Skeletal muscle tissue (tissue), 4 donors: ENCODE data around the gene TUBB8. TPM values are rescaled to one million over a fixed set of nuclear protein-coding genes. Genes with fewer than 3 reads are reported as not detected.
"Not testable (repeated sequence)": the region's sequence is repeated elsewhere in the genome, so short reads cannot be mapped to it uniquely, and the experiment has no call there.

Experiments
- H3K27ac ChIP-seq: one replicate; pipeline ENCODE4 v1.7.0; 2013; ENCODE audit warnings: mild to moderate bottlenecking, low read depth, low read length, inconsistent platforms
- H3K27me3 ChIP-seq, 3 donors: one replicate each; pipeline ENCODE4 v1.7.0; 2013; ENCODE audit warnings: low read length in 3 of 3; ENCODE audit not compliant: control insufficient read depth in 3 of 3, insufficient read depth in 3 of 3
- H3K36me3 ChIP-seq, 3 donors: one replicate each; pipeline ENCODE4 v1.7.0; 2013; ENCODE audit warnings: low read length in 3 of 3; ENCODE audit not compliant: control insufficient read depth in 3 of 3, insufficient read depth in 3 of 3
- H3K4me1 ChIP-seq, 3 donors: one replicate each; pipeline ENCODE4 v1.7.0; 2013; ENCODE audit warnings: low read length in 3 of 3, mild to moderate bottlenecking in 3 of 3; ENCODE audit not compliant: control insufficient read depth in 3 of 3, insufficient read depth in 3 of 3
- H3K4me3 ChIP-seq, 3 donors: one replicate each; pipeline ENCODE4 v1.7.0; 2013; ENCODE audit warnings: low read length in 3 of 3
- H3K9ac ChIP-seq, 3 donors: one replicate each; pipeline ENCODE4 v1.7.0; 2013; ENCODE audit warnings: low read length in 3 of 3, mild to moderate bottlenecking in 3 of 3, moderate library complexity in 2 of 3, low read depth in 1 of 3
- H3K9me3 ChIP-seq, 3 donors: one replicate each; pipeline ENCODE4 v1.7.0; 2013; ENCODE audit warnings: low read length in 3 of 3; ENCODE audit not compliant: control insufficient read depth in 3 of 3
- total RNA-seq: library from RNA; depleted of rRNA; stranded (reverse); fragments of >200 nt; gene quantifications from one replicate; pipeline ENCODE4 v1.2.3, GENCODE V29; 2014
- donor health status: Osteomylitis.

Gene TUBB8
- total RNA-seq, 1 donor from 2014 or later = not detected

DNA sequence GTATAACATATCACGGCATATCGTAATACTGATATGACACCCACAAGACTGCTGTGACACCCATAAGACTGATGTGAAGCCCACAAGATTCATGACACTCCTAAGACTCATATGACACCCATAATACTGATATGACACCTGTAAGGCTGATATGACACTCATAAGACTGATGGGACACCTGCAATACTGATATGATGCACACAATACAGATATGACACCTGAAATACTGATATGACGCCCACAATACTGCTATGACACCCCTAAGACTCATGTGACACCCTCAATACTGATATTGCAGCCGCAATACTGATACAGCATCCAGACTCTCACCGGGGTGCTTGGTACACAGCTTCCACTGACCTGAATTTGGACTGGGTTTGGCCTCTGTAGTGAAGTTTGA lies 19.1 kb upstream of the TUBB8 start:
- H3K9ac ChIP-seq, H3K4me3 ChIP-seq, H3K36me3 ChIP-seq, H3K9me3 ChIP-seq, H3K27ac ChIP-seq, H3K4me1 ChIP-seq, H3K27me3 ChIP-seq: not testable (repeated sequence)

DNA sequence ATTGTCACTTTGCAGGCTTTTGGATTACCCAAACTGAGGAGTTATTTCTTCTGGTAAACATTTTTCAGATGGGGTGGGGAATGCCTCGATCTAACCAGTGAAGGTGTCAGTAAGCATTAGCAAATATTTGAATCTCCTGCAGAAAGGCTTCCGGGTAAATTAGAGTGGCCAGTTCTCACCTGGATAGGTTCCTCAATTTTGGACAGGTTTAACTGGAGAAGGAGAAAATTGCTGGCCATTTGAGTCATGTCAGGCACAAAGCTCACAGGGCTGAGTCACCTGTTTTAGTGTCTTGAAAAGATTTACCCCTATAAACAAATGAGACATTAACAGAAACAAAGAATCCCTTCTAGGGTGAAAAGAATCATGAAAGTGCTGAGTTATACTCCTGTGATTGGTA lies 830 bp upstream of the TUBB8 start:
- not testable (repeated sequence) for H3K4me1 ChIP-seq, H3K9me3 ChIP-seq, H3K4me3 ChIP-seq, H3K36me3 ChIP-seq, H3K27ac ChIP-seq, H3K9ac ChIP-seq, H3K27me3 ChIP-seq

DNA sequence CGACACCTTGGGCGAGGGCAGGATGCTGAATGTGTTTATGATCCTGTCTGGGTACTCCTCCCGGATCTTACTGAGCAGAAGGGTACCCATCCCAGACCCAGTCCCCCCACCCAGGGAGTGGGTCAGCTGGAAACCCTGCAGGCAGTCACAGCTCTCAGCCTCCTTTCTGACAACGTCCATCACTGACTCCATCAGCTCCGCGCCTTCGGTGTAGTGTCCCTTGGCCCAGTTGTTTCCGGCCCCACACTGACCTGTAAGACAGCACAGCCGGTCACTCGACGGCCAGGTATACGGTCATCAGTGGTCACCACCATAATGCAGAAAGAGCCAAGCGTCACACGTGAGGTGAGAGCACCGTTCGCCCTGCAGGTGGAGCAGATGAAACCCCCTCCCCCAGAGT lies 1.2 kb downstream of the TUBB8 start:
- H3K27me3 ChIP-seq, H3K27ac ChIP-seq, H3K36me3 ChIP-seq, H3K4me1 ChIP-seq, H3K9me3 ChIP-seq, H3K9ac ChIP-seq, H3K4me3 ChIP-seq: not testable (repeated sequence)

DNA sequence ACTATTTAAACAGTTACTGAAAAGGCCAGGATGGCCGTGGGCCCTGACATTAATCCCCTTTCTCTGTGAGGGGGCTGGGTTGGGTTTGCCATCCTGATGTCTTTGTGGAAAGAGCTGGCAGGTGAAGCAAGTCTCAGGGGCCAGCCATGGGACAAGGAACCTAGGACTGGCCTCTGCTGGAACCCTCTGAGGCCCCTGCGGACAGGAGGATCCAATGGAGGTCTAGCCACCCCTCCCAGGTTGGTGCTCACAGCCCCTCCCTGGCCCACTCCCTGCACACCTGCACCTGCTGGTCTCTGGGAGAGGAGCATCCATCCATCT lies 35.8 kb downstream of the TUBB8 start:
- H3K27ac ChIP-seq, H3K36me3 ChIP-seq, H3K4me3 ChIP-seq, H3K9ac ChIP-seq, H3K4me1 ChIP-seq, H3K27me3 ChIP-seq, H3K9me3 ChIP-seq: not testable (repeated sequence)

DNA sequence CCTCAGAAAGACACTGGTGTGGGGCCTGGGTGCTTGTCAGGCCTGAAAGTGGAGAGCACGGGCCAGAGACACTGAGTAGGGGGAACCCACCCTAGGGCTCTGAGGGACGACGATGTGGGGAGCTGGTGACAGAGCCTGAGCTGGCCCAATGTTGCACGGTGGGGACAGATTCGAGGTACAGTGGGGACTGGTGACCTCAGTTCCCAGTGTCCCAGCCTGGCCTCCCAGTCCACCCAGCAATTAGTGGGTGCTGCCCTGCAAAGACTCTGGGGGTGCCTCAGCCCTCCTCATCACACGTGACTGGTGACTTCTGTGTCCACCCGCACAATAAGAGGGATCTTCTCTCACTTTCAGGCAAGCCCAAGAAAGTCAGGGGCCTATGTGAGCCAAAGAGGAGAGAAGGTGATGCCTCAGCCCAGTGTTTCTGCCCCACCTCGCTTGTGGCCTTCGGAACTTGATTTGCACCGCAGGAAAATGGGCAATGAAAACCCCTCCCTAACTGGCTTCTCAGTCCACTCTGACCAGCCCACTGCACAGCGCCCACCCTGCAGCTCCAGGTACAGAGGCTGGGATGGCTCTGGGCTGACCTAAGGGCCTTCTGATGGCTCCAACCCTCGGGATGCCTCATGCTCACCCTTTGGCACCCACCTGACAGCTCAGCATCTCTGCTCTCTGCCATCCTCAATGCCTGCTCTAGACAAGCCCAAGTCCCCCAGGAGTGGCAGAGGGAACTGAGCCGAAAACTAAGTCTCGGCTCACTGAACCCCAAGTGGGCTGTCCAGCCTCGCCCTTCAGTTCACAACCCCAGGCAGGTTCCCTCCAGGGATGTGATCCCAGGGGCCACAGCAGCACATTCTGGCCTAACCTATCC lies 36.4 kb downstream of the TUBB8 start:
- H3K9ac ChIP-seq, H3K27ac ChIP-seq, H3K4me1 ChIP-seq, H3K27me3 ChIP-seq, H3K36me3 ChIP-seq, H3K4me3 ChIP-seq, H3K9me3 ChIP-seq: not testable (repeated sequence)

DNA sequence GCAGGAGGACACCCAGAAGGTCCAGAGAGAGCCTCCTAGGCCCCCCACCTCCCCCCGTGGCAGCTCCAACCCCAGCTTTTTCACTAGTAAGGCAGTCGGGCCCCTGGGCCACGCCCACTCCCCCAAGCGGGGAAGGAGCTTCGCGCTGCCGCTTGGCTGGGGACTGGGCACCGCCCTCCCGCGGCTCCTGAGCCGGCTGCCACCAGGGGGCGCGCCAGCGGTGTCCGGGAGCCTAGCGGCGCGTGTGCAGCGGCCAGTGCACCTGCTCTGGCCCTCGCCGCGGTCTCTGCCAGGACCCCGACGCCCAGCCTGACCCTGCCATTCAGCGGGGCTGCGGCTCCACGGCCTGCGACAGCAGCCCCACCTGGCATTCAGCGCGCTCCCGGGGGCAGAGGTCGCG lies 37.8 kb downstream of the TUBB8 start:
- not testable (repeated sequence) for H3K27ac ChIP-seq, H3K4me1 ChIP-seq, H3K4me3 ChIP-seq, H3K9ac ChIP-seq, H3K9me3 ChIP-seq, H3K27me3 ChIP-seq, H3K36me3 ChIP-seq

DNA sequence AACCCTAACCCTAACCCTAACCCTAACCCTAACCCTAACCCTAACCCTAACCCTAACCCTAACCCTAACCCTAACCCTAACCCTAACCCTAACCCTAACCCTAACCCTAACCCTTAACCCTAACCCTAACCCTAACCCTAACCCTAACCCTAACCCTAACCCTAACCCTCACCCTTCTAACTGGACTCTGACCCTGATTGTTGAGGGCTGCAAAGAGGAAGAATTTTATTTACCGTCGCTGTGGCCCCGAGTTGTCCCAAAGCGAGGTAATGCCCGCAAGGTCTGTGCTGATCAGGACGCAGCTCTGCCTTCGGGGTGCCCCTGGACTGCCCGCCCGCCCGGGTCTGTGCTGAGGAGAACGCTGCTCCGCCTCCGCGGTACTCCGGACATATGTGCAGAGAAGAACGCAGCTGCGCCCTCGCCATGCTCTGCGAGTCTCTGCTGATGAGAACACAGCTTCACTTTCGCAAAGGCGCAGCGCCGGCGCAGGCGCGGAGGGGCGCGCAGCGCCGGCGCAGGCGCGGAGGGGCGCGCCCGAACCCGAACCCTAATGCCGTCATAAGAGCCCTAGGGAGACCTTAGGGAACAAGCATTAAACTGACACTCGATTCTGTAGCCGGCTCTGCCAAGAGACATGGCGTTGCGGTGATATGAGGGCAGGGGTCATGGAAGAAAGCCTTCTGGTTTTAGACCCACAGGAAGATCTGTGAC lies 38.7 kb downstream of the TUBB8 start:
- not testable (repeated sequence) for H3K4me3 ChIP-seq, H3K27ac ChIP-seq, H3K9ac ChIP-seq, H3K27me3 ChIP-seq, H3K36me3 ChIP-seq, H3K4me1 ChIP-seq, H3K9me3 ChIP-seq

Other genes starting within 250 kb of the TUBB8 start
- gene ZMYND11, start 86.2 kb upstream of the TUBB8 start, total RNA-seq = 35.0 TPM